Naive B cell (primary cell): ENCODE data around the gene KCNH3. TPM values are rescaled to one million over a fixed set of nuclear protein-coding genes. Genes with fewer than 3 reads are reported as not detected.
"Not testable (repeated sequence)": the region's sequence is repeated elsewhere in the genome, so short reads cannot be mapped to it uniquely, and the experiment has no call there.

Source experiments
- ATAC-seq, 2 donors: fragments of 150-1000 bp; cut with Tn5 transposase; 2 replicates each; pipeline ENCODE4 v1.10.0; 2021; ENCODE audit warnings: low read depth in 2 of 2, mild to moderate bottlenecking in 2 of 2, moderate library complexity in 2 of 2
- DNase-seq: peaks from one replicate; pipeline ENCODE4 v3.0.0; 2022
- H3K27ac Mint-ChIP-seq, 6 donors: one replicate each; pipeline ENCODE4 v1.8.0; 2020 to 2022; ENCODE audit warnings: mild to moderate bottlenecking in 6 of 6, mixed read lengths in 6 of 6, moderate library complexity in 5 of 6, inconsistent platforms in 2 of 6
- H3K27me3 Mint-ChIP-seq, 3 donors: one replicate each; pipeline ENCODE4 v1.8.0; 2021 to 2022; ENCODE audit warnings: mixed read lengths in 3 of 3, mild to moderate bottlenecking in 1 of 3
- H3K36me3 Mint-ChIP-seq, 2 donors: one replicate each; pipeline ENCODE4 v1.8.0; 2020 to 2022; ENCODE audit warnings: mixed read lengths in 2 of 2, inconsistent platforms in 1 of 2, mild to moderate bottlenecking in 1 of 2
- H3K4me1 Mint-ChIP-seq, 3 donors: one replicate each; pipeline ENCODE4 v1.8.0; 2020 to 2022; ENCODE audit warnings: mixed read lengths in 3 of 3, inconsistent platforms in 1 of 3, mild to moderate bottlenecking in 1 of 3, moderate library complexity in 1 of 3
- H3K4me3 Mint-ChIP-seq, 8 donors: one replicate each; pipeline ENCODE4 v1.8.0; 2020 to 2022; ENCODE audit warnings: mild to moderate bottlenecking in 8 of 8, mixed read lengths in 8 of 8, moderate library complexity in 8 of 8, inconsistent platforms in 2 of 8
- H3K9me3 Mint-ChIP-seq, 7 donors: one replicate each; pipeline ENCODE4 v1.8.0; 2020 to 2022; ENCODE audit warnings: mixed read lengths in 7 of 7, mild to moderate bottlenecking in 5 of 7, inconsistent platforms in 2 of 7, moderate library complexity in 1 of 7
- polyA plus RNA-seq, 6 donors: library from polyadenylated mRNA; unstranded; fragments of 300-500 nt; fragmentation: Illumina TruSeq; gene quantifications; one replicate each; pipeline ENCODE4 v1.2.3, GENCODE V29; 2021; ENCODE audit warnings: low read depth in 6 of 6

The KCNH3 gene
- polyA plus RNA-seq, 6 donors from 2014 or later, result 0.09 to 0.33 (median 0.18) TPM; not detected in 3

GRCh38 chr12:49603721-49604120 is 64.9 kb downstream of the KCNH3 start:
- Mint-ChIP-seq H3K36me3 (no peaks in the 10 kb centered on the region), H3K9me3 (no peaks in the 10 kb centered on the region), H3K4me1 (peaks cover 5 to 10% (median 5%) of the 10 kb centered on the region in 3 donors), H3K4me3 (no peak overlapping the region), H3K27me3 (peaks cover 0 to 4% (median 0%) of the 10 kb centered on the region in 3 donors), H3K27ac (no peak overlapping the region)
- DNase-seq, result no peak
- no peak for ATAC-seq

DNA sequence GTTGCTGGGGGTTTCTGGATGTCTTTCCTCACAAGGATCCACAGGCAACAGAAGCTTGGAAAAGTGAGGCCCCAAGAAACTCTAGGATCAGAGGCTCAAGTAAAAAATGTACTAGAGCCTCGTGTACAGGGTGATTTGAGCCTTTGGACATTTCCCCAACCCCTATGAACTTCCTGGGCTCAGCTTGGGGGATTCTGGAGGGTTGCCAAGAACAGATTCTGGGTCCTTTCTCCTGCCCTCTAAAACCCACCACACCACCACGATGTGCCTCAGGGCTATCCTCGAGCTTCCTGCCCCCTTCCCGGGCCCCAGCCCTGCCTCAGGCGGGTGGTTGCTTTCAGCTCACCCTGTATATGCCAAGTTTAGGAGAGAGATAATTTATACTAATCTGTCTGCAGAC is 66.0 kb downstream of the KCNH3 start:
- peak overlapping the region in 1 of 6 donors; percentile 22 for H3K27ac Mint-ChIP-seq
- H3K4me3 Mint-ChIP-seq, result no peak overlapping the region
- H3K27me3 Mint-ChIP-seq, result peaks cover 0 to 8% (median 4%) of the 10 kb centered on the region in 3 donors
- H3K4me1 Mint-ChIP-seq, result peaks cover 0 to 4% (median 0%) of the 10 kb centered on the region in 3 donors
- ATAC-seq (no peak), DNase-seq (no peak)
- H3K36me3 Mint-ChIP-seq, result peaks cover 0 to under 1% of the 10 kb centered on the region in 2 donors
- peaks cover 0 to 2% (median 1%) of the 10 kb centered on the region in 7 donors for H3K9me3 Mint-ChIP-seq

DNA sequence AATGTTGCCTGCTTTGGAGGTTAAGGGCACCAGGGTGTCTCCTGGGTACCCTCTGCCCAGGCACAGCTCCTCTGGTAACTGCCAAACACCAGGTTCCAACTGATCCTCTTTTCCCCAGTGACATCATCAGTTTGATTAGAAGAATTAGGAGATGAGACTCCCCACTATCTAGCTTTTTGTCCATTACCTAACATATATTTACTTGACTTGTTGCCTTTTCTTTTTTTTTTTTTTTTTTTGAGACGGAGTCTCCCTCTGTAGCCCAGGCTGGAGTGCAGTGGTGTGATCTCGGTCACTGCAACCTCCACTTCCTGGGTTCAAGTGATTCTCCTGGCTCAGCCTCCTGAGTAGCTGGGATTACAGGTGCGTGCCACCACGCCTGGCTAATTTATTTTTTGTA is 66.7 kb downstream of the KCNH3 start, which contains the start of gene FAM186B:
TSS of gene FAM186B (minus strand) at position 101 of the 400 bp plus-strand sequence. CDS start 162 bp downstream, outside the sequence.
- DNase-seq, H3K4me3 Mint-ChIP-seq, ATAC-seq, H3K9me3 Mint-ChIP-seq, H3K4me1 Mint-ChIP-seq, H3K36me3 Mint-ChIP-seq: not testable (repeated sequence)
- Mint-ChIP-seq H3K27me3 (peaks cover 0 to 14% (median 4%) of the 10 kb centered on the region in 3 donors), H3K27ac (peak within 1 kb of the TSS in 2 of 6 donors; percentile 22 to 51)

Other genes with a start within 250 kb of the KCNH3 start
- gene PRPH, start 243.9 kb upstream of the KCNH3 start, polyA plus RNA-seq, result not detected
- gene TROAP, start 215.8 kb upstream of the KCNH3 start, polyA plus RNA-seq, result 1 to 10 TPM in 1 of 6 donors, under 1 TPM in 1, not detected in 4; 0.86 to 2.1 TPM
- gene C1QL4, start 201.8 kb upstream of the KCNH3 start, polyA plus RNA-seq, result not detected
- not detected for gene DNAJC22, start 192.1 kb upstream of the KCNH3 start, polyA plus RNA-seq
- gene SPATS2, start 171.6 kb upstream of the KCNH3 start, polyA plus RNA-seq, result 10 to 100 TPM in 1 of 6 donors, 1 to 10 TPM in 5; 1.9 to 11.4 (median 9.0) TPM
- gene MCRS1, start 29.1 kb downstream of the KCNH3 start, polyA plus RNA-seq, result 10 to 100 TPM; 41.5 to 54.5 (median 51.1) TPM
- gene FAM186B, start 66.6 kb downstream of the KCNH3 start, polyA plus RNA-seq, result under 1 TPM in 3 of 6 donors, not detected in 3; 0.16 to 0.21 (median 0.17) TPM
- 1 to 10 TPM; 1.3 to 3.4 (median 2.0) TPM for gene PRPF40B, start 84.5 kb downstream of the KCNH3 start, polyA plus RNA-seq
- 10 to 100 TPM in 4 of 6 donors, 1 to 10 TPM in 2; 1.6 to 18.3 (median 15.2) TPM for gene FMNL3, start 168.4 kb downstream of the KCNH3 start, polyA plus RNA-seq
- 1,000 to 10,000 TPM in 1 of 6 donors, 100 to 1,000 TPM in 5; 740 to 1,714 (median 822) TPM for gene TMBIM6, start 202.5 kb downstream of the KCNH3 start, polyA plus RNA-seq